Gastroesophageal sphincter (tissue), 3 donors: ENCODE results near the gene ISYNA1.

Experiments
- EP300 ChIP-seq: sonication (generic); formaldehyde crosslinking; IDR thresholded peaks from one replicate; pipeline ENCODE4 v1.6.1; 2017; ENCODE audit warnings: antibody characterized with exemption, mild to moderate bottlenecking
- POLR2A ChIP-seq, 2 donors: fragments of 450-650 bp; IDR thresholded peaks; one replicate each; pipeline ENCODE4 v1.6.1; 2017; ENCODE audit warnings: antibody characterized with exemption in 2 of 2, mild to moderate bottlenecking in 2 of 2, moderate library complexity in 1 of 2
- POLR2AphosphoS5 ChIP-seq: sonication (generic); formaldehyde crosslinking; IDR thresholded peaks from one replicate; pipeline ENCODE4 v1.6.1; 2017; ENCODE audit warnings: antibody characterized with exemption
- TF ChIP-seq, protein P1 (sequence below), 4 experiments: fragments of 200-600 bp in 2 of 4; fragments of 450-650 bp in 2 of 4; sonication (generic) in 1 of 4; IDR thresholded peaks; one replicate each; pipeline ENCODE4 v1.5.1; 2017 to 2019; ENCODE audit warnings: antibody characterized with exemption in 4 of 4, mild to moderate bottlenecking in 2 of 4, moderate library complexity in 2 of 4

GRCh38 chr19:18470787-18471186 lies 32.9 kb upstream of the ISYNA1 start:
- no peak for TF ChIP-seq POLR2A (IDR thresholded peaks at IDR 0.05)
- TF ChIP-seq, protein P1, sequence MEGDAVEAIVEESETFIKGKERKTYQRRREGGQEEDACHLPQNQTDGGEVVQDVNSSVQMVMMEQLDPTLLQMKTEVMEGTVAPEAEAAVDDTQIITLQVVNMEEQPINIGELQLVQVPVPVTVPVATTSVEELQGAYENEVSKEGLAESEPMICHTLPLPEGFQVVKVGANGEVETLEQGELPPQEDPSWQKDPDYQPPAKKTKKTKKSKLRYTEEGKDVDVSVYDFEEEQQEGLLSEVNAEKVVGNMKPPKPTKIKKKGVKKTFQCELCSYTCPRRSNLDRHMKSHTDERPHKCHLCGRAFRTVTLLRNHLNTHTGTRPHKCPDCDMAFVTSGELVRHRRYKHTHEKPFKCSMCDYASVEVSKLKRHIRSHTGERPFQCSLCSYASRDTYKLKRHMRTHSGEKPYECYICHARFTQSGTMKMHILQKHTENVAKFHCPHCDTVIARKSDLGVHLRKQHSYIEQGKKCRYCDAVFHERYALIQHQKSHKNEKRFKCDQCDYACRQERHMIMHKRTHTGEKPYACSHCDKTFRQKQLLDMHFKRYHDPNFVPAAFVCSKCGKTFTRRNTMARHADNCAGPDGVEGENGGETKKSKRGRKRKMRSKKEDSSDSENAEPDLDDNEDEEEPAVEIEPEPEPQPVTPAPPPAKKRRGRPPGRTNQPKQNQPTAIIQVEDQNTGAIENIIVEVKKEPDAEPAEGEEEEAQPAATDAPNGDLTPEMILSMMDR (IDR thresholded peaks at IDR 0.05) = no peak
- TF ChIP-seq POLR2AphosphoS5 = no peak
- no peak for TF ChIP-seq EP300
